HEK293 (cell line): ENCODE measurements around the gene THSD7B.
"Not testable (repeated sequence)": the region's sequence is repeated elsewhere in the genome, so short reads cannot be mapped to it uniquely, and the experiment has no call there.

ENCODE experiments used
- CTCF ChIP-seq: fragments of 450-650 bp; formaldehyde crosslinking; IDR thresholded peaks from 2 replicates; pipeline ENCODE4 v1.5.1; 2016; ENCODE audit warnings: missing biosample characterization, missing genetic modification characterization
- KLF1 ChIP-seq: fragments of 450-650 bp; formaldehyde crosslinking; IDR thresholded peaks from 2 replicates; pipeline ENCODE4 v1.5.1; 2016; ENCODE audit warnings: missing biosample characterization, missing genetic modification characterization
- MYNN ChIP-seq: fragments of 450-650 bp; formaldehyde crosslinking; IDR thresholded peaks from 2 replicates; pipeline ENCODE4 v1.5.1; 2016; ENCODE audit warnings: missing biosample characterization, missing genetic modification characterization, borderline replicate concordance
- ZNF18 ChIP-seq: fragments of 450-650 bp; formaldehyde crosslinking; IDR thresholded peaks from 2 replicates; pipeline ENCODE4 v1.5.1; 2016; ENCODE audit warnings: missing biosample characterization, missing genetic modification characterization
- ZNF366 ChIP-seq: fragments of 450-650 bp; formaldehyde crosslinking; conservative IDR thresholded peaks from 2 replicates; pipeline ENCODE4 v1.5.1; 2016; ENCODE audit warnings: missing biosample characterization, missing genetic modification characterization
- ZNF768 ChIP-seq: fragments of 450-650 bp; formaldehyde crosslinking; IDR thresholded peaks from 2 replicates; pipeline ENCODE4 v1.5.1; 2018; ENCODE audit warnings: missing biosample characterization, mild to moderate bottlenecking, missing genetic modification characterization
- TF ChIP-seq, protein P1 (sequence below): sonication (generic); formaldehyde crosslinking; IDR thresholded peaks from 2 replicates; pipeline ENCODE4 v1.8.1; 2022; ENCODE audit warnings: mild to moderate bottlenecking, moderate library complexity, missing genetic modification reagents
- TF ChIP-seq, protein P2 (sequence below): fragments of 450-650 bp; formaldehyde crosslinking; IDR thresholded peaks from 2 replicates; pipeline ENCODE4 v1.5.1; 2016; ENCODE audit warnings: missing biosample characterization, missing genetic modification characterization

GRCh38 chr2:137331562-137331961, 566.2 kb downstream of the THSD7B start:
- TF ChIP-seq KLF1 (tag by site-specific recombination); CTCF (tag by site-specific recombination); ZNF18; MYNN (tag by site-specific recombination); ZNF366 (tag by site-specific recombination); ZNF768 (tag by site-specific recombination): not testable (repeated sequence)
- TF ChIP-seq, protein P1, sequence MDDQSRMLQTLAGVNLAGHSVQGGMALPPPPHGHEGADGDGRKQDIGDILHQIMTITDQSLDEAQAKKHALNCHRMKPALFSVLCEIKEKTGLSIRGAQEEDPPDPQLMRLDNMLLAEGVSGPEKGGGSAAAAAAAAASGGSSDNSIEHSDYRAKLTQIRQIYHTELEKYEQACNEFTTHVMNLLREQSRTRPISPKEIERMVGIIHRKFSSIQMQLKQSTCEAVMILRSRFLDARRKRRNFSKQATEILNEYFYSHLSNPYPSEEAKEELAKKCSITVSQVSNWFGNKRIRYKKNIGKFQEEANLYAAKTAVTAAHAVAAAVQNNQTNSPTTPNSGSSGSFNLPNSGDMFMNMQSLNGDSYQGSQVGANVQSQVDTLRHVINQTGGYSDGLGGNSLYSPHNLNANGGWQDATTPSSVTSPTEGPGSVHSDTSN (CRISPR knock-in tag), result not testable (repeated sequence)
- TF ChIP-seq, protein P2, sequence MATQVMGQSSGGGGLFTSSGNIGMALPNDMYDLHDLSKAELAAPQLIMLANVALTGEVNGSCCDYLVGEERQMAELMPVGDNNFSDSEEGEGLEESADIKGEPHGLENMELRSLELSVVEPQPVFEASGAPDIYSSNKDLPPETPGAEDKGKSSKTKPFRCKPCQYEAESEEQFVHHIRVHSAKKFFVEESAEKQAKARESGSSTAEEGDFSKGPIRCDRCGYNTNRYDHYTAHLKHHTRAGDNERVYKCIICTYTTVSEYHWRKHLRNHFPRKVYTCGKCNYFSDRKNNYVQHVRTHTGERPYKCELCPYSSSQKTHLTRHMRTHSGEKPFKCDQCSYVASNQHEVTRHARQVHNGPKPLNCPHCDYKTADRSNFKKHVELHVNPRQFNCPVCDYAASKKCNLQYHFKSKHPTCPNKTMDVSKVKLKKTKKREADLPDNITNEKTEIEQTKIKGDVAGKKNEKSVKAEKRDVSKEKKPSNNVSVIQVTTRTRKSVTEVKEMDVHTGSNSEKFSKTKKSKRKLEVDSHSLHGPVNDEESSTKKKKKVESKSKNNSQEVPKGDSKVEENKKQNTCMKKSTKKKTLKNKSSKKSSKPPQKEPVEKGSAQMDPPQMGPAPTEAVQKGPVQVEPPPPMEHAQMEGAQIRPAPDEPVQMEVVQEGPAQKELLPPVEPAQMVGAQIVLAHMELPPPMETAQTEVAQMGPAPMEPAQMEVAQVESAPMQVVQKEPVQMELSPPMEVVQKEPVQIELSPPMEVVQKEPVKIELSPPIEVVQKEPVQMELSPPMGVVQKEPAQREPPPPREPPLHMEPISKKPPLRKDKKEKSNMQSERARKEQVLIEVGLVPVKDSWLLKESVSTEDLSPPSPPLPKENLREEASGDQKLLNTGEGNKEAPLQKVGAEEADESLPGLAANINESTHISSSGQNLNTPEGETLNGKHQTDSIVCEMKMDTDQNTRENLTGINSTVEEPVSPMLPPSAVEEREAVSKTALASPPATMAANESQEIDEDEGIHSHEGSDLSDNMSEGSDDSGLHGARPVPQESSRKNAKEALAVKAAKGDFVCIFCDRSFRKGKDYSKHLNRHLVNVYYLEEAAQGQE (tag by site-specific recombination), result not testable (repeated sequence)
